ENCODE measurements around the gene A4GNT.

Gene A4GNT

DNA sequence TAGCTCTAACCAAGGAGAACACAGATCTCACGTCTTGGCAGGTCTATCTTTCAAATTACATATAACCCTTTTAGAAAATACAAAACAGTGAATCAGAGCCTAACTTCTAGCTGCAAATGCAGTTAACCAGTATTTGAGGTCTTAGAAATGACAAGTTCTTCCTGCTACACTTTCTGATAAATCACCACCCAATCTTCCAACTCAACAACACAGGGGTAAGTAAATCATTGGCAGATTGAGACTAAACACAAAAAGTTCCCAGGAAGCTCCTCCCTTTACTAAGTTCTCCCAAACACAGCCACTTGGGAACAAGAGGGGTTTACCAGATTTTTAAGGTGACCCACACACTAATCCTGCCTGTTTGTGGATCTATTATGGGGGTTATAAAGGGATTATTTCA is at the start of gene A4GNT:
Gene A4GNT, minus strand, starts transcription at position 152 of the 400 bp plus-strand sequence. CDS start 1,134 bp downstream, outside the sequence.
- TF ChIP-seq, protein P1, sequence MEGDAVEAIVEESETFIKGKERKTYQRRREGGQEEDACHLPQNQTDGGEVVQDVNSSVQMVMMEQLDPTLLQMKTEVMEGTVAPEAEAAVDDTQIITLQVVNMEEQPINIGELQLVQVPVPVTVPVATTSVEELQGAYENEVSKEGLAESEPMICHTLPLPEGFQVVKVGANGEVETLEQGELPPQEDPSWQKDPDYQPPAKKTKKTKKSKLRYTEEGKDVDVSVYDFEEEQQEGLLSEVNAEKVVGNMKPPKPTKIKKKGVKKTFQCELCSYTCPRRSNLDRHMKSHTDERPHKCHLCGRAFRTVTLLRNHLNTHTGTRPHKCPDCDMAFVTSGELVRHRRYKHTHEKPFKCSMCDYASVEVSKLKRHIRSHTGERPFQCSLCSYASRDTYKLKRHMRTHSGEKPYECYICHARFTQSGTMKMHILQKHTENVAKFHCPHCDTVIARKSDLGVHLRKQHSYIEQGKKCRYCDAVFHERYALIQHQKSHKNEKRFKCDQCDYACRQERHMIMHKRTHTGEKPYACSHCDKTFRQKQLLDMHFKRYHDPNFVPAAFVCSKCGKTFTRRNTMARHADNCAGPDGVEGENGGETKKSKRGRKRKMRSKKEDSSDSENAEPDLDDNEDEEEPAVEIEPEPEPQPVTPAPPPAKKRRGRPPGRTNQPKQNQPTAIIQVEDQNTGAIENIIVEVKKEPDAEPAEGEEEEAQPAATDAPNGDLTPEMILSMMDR (IDR thresholded peaks at IDR 0.05; ENCODE audit: extremely low read depth, missing control alignments), result no peak
- DNase-seq (ENCODE audit: low spot score), result no peak

DNA sequence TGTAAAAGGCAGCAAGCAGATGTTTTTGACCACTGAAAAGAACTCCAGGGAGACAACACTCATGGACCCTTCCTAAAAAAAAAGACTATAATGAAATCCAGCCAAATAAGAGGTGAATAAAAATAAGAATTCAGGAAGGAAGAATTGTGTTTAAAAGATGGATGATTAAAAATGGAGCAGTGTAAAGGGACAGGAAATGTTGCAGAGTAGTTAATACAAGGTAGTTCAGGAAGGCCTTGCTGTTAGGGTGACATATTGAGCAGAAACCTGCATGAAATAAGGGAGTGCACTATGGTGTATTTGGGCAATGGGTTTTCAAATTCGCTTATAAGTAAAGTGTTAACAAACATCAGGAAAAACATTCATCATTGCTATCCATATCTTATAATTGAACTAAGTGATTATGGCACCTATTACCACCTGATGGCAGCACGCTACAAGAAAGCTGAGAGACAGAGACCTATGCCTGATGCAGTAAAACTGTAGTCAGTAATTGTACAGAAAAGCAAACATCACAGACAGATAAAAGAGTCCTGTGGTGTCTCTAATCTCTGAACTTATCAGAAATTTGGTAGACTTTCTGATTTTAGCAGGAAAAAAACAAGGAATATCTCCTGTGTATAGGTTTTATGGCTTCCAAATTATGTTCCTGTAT is 48.3 kb upstream of the A4GNT start:
- TF ChIP-seq, protein P1 (IDR thresholded peaks at IDR 0.05; ENCODE audit: extremely low read depth, missing control alignments), result peak; percentile 24
- DNase-seq (ENCODE audit: low spot score), result peak; percentile 34

DNA sequence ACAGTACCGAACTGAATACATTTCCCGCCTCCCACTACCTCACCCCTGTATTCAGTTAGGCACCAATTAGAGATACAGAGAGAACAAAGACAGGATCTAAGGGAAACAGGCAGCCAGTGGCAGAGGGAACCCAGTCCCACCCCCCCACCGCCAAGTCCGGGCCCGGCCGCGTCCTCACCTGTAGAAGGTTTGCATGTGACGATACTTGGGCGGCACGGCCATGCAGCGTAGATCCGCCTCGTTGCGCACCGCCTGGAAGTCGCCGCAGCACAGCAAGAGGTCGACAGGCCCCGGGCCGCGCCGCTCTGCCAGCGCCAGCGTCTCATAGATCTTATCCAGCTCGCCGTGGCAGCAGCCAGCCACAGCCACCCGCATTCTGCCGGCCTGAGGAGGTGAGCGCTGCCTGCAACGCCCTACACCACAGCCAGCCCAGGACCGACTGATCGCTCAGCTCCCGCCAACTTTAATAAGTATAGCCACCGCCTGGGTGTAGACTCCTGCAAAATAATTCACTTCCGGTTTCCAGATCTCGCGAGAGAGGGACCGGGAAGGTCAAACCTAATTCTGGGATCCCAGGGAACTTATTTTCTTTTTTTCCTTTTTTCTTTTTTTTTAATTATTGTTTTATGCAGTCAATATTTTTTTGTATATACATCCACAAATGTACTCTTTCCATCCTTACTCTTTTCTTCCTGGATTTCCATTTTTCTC is 42.4 kb upstream of the A4GNT start, which contains the start of gene DBR1:
Gene DBR1, minus strand, starts transcription at position 501 of the 711 bp plus-strand sequence. Its CDS starts 126 bp downstream, at position 375.
- TF ChIP-seq, protein P1 (IDR thresholded peaks at IDR 0.05; ENCODE audit: extremely low read depth, missing control alignments), result no peak
- DNase-seq (ENCODE audit: low spot score), result peak; percentile 78

DNA sequence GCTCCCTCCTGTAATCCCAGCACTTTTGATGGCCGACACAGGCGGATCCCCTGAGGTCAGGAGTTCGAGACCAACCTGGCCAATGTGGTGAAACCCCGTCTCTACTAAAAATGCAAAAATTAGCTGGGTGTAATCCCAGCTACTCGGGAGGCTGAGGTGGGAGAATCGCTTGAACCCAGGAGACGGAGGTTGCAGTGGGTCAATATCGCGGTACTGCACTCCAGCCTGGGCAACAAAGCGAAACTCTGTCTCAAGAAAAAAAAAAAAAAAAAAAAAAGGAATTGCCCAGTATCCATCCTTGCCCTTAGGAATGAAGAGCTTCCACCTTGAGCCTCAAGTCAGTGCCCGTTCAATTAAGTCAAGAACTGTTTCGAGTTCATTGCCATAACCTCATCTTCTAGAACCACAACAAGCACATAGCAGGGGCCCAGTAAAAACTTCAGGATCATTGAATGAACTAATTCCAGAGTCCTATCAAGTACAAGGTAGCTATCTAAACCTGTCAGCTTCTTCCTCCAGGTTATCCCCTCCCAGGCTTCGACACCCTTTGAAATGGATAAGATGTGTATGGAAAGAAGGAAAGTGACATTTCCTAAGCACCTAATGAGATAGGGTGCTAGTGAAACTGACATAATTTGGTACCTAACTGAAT is 41.7 kb upstream of the A4GNT start:
- DNase-seq (ENCODE audit: low spot score), result no peak
- TF ChIP-seq, protein P1 (IDR thresholded peaks at IDR 0.05; ENCODE audit: extremely low read depth, missing control alignments), result no peak

DNA sequence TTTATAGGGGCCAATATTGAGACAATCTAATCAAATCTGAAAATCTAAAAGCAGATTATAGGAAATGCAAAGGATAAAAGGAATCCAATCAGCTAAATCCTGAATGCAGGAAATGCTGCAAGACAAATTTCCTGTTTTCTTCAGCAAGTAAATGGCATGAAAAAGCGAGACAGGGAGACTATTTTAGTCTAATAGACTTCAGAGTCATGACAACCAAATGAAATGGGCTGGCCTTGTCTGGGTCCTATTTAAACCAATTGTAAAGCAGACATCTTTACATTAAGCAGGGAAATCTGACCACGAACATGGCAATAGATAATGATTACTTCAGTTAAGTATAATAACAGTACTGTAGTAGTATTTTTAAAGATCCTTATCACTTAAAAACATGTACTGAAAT is 40.4 kb upstream of the A4GNT start:
- TF ChIP-seq, protein P1 (IDR thresholded peaks at IDR 0.05; ENCODE audit: extremely low read depth, missing control alignments), result no peak
- no peak for DNase-seq (ENCODE audit: low spot score)

DNA sequence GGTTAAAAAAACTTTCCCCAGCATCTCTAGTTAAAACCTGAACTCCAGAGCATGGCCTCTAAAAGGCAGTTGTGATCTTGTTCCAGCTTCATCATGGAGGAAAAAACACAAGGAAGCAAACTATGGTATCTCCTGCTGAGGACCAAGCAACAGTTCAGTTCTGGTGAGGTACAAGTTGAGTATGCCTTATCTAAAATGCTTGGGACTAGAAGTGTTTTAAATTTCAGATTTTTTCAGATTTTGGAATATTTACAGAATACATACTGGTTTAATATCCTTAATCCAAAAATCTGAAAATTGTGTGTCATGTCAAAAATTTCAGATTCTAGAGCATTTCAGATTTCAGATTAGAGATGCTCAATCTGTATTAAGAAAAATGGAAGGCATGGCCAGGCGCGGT is 32.9 kb upstream of the A4GNT start:
- TF ChIP-seq, protein P1 (IDR thresholded peaks at IDR 0.05; ENCODE audit: extremely low read depth, missing control alignments), result no peak
- no peak for DNase-seq (ENCODE audit: low spot score)

DNA sequence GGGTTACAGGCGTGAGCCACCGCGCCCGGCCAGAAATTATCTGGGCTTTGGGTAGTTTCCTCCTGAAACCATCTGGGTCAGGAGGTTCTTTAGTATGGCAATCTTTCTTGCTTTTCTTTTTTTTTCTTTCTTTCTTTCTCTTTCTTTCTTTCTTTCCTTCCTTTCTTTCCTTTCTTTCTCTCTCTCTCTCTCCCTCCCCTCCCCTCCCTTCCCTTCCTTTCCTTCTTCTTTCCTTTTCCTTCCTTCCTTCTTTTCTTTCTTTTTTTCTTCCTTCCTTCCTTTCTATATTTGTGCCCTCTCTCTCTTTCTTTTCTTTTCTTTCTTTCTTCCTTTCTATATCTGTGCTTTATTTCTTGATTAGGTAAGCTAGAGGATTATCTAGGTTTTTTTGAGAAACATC is 25.6 kb upstream of the A4GNT start:
- TF ChIP-seq, protein P1 (IDR thresholded peaks at IDR 0.05; ENCODE audit: extremely low read depth, missing control alignments), result no peak
- no peak for DNase-seq (ENCODE audit: low spot score)

All from GM20000 (cell line).